Measurements from ENCODE around the gene CGB3.

Gene CGB3

GRCh38 chr19:49014870-49015255 lies 9.3 kb downstream of the CGB3 start:
- no peak for TF ChIP-seq CTCF (IDR thresholded peaks at IDR 0.05; ENCODE audit: borderline replicate concordance, control extremely low read depth, extremely low read depth, insufficient read depth, missing control alignments)
- no peak for DNase-seq (ENCODE audit: low spot score)
- in situ Hi-C loops (cut with MboI; ENCODE audit: low sequenced_read_pairs, unreplicated experiment), result no loop called here

GRCh38 chr19:49014123-49014869 lies 9.8 kb downstream of the CGB3 start:
- no peak for TF ChIP-seq CTCF (IDR thresholded peaks at IDR 0.05; ENCODE audit: borderline replicate concordance, control extremely low read depth, extremely low read depth, insufficient read depth, missing control alignments)
- in situ Hi-C loops (cut with MboI; ENCODE audit: low sequenced_read_pairs, unreplicated experiment), result no loop called here
- DNase-seq (ENCODE audit: low spot score), result no peak

GRCh38 chr19:49011194-49011593 lies 12.9 kb downstream of the CGB3 start:
- no peak for TF ChIP-seq CTCF (IDR thresholded peaks at IDR 0.05; ENCODE audit: borderline replicate concordance, control extremely low read depth, extremely low read depth, insufficient read depth, missing control alignments)
- DNase-seq (ENCODE audit: low spot score), result no peak
- in situ Hi-C loops (cut with MboI; ENCODE audit: low sequenced_read_pairs, unreplicated experiment), result no loop called here

- in situ Hi-C loops (cut with MboI; ENCODE audit: low sequenced_read_pairs, unreplicated experiment), result no loop called here
- TF ChIP-seq CTCF (IDR thresholded peaks at IDR 0.05; ENCODE audit: borderline replicate concordance, control extremely low read depth, extremely low read depth, insufficient read depth, missing control alignments), result no peak
- DNase-seq (ENCODE audit: low spot score), result no peak
These were observed 13.7 kb downstream of the CGB3 start for GRCh38 chr19:49010453-49010852.

GRCh38 chr19:49009828-49010227 lies 14.3 kb downstream of the CGB3 start:
- in situ Hi-C loops (cut with MboI; ENCODE audit: low sequenced_read_pairs, unreplicated experiment), result no loop called here
- peak; percentile 34 for DNase-seq (ENCODE audit: low spot score)
- no peak for TF ChIP-seq CTCF (IDR thresholded peaks at IDR 0.05; ENCODE audit: borderline replicate concordance, control extremely low read depth, extremely low read depth, insufficient read depth, missing control alignments)

- no peak for TF ChIP-seq CTCF (IDR thresholded peaks at IDR 0.05; ENCODE audit: borderline replicate concordance, control extremely low read depth, extremely low read depth, insufficient read depth, missing control alignments)
- no peak for DNase-seq (ENCODE audit: low spot score)
- in situ Hi-C loops (cut with MboI; ENCODE audit: low sequenced_read_pairs, unreplicated experiment), result no loop called here
These were observed 17.2 kb downstream of the CGB3 start for GRCh38 chr19:49006905-49007304.

Measured in GM13976 (cell line).